T-cell (primary cell): ENCODE results near the gene RGS7BP. TPM values are rescaled to one million over a fixed set of nuclear protein-coding genes. Genes with fewer than 3 reads are reported as not detected.
"Not testable (repeated sequence)": the region's sequence is repeated elsewhere in the genome, so short reads cannot be mapped to it uniquely, and the experiment has no call there.

ENCODE experiments used
- ATAC-seq, 4 experiments: fragments of 200-7000 bp in 3 of 4; fragments of 150-1000 bp in 1 of 4; cut with Tn5 transposase; replicated peaks in 1 of 4; 1 replicate in 3 of 4; 2 replicates in 1 of 4; pipeline ENCODE4 v1.10.0; 2021; ENCODE audit warnings: moderate library complexity in 3 of 4, mild to moderate bottlenecking in 2 of 4, moderate number of reproducible peaks in 1 of 4
- CTCF ChIA-PET, 2 donors: fragments of 300-600 bp; sonication (Branson Sonifier 250); formaldehyde crosslinking; loops; one replicate each; lab custom pipeline; 2022; ENCODE audit warnings: antibody characterized with exemption in 2 of 2; lab: Charles Lee
- POLR2A ChIA-PET, 2 donors: fragments of 300-600 bp; sonication (Branson Sonifier 250); formaldehyde crosslinking; loops; one replicate each; lab custom pipeline; 2022; ENCODE audit warnings: antibody characterized with exemption in 2 of 2; lab: Charles Lee
- DNase-seq, 35 experiments: peaks; one replicate each; pipeline versions ENCODE4 v3.0.0 to v3.0.0-alpha.2; 2013 to 2023
- H3K27ac ChIP-seq: one replicate; pipeline ENCODE4 v1.5.1; 2013; ENCODE audit warnings: low read length
- H3K27me3 ChIP-seq, 2 experiments: replicated peaks in 1 of 2; 1 replicate in 1 of 2; 2 replicates in 1 of 2; pipeline versions ENCODE4 v1.6.1 to v1.7.0; 2013; ENCODE audit warnings: low read length in 1 of 2, mixed read lengths in 1 of 2; ENCODE audit not compliant: control insufficient read depth in 2 of 2, insufficient read depth in 2 of 2; ENCODE audit errors: extremely low read depth in 1 of 2
- H3K36me3 ChIP-seq, 2 donors: 1 replicate in 1 of 2; 2 replicates in 1 of 2; pipeline versions ENCODE4 v1.6.1 to v1.7.0; 2013; ENCODE audit warnings: low read length in 1 of 2; ENCODE audit not compliant: control insufficient read depth in 2 of 2, insufficient read depth in 1 of 2; ENCODE audit errors: extremely low read depth in 1 of 2
- H3K4me1 ChIP-seq, 2 experiments: 1 replicate in 1 of 2; 2 replicates in 1 of 2; pipeline versions ENCODE4 v1.6.1 to v1.7.0; 2013; ENCODE audit warnings: low read length in 2 of 2, mixed read lengths in 1 of 2; ENCODE audit not compliant: insufficient read depth in 2 of 2, control insufficient read depth in 1 of 2; ENCODE audit errors: extremely low read depth in 1 of 2
- H3K4me3 ChIP-seq, 2 donors: 1 replicate in 1 of 2; 2 replicates in 1 of 2; pipeline versions ENCODE4 v1.5.1 to v1.7.0; 2013; ENCODE audit warnings: mild to moderate bottlenecking in 2 of 2, low read length in 1 of 2, moderate library complexity in 1 of 2; ENCODE audit not compliant: control insufficient read depth in 1 of 2; ENCODE audit errors: extremely low read depth in 1 of 2
- H3K9me3 ChIP-seq: 2 replicates; pipeline ENCODE4 v1.7.0; 2013
- H3K27ac Mint-ChIP-seq, 2 donors: one replicate each; pipeline ENCODE4 v1.8.0; 2020 to 2021; ENCODE audit warnings: mild to moderate bottlenecking in 2 of 2, mixed read lengths in 2 of 2
- H3K27me3 Mint-ChIP-seq, 2 donors: one replicate each; pipeline ENCODE4 v1.8.0; 2021 to 2022; ENCODE audit warnings: mixed read lengths in 2 of 2
- H3K36me3 Mint-ChIP-seq: one replicate; pipeline ENCODE4 v1.8.0; 2021; ENCODE audit warnings: mixed read lengths
- H3K4me1 Mint-ChIP-seq, 3 donors: one replicate each; pipeline ENCODE4 v1.8.0; 2020 to 2022; ENCODE audit warnings: mixed read lengths in 3 of 3, mild to moderate bottlenecking in 1 of 3
- H3K4me3 Mint-ChIP-seq, 3 donors: one replicate each; pipeline ENCODE4 v1.8.0; 2020 to 2022; ENCODE audit warnings: mild to moderate bottlenecking in 3 of 3, mixed read lengths in 3 of 3, moderate library complexity in 3 of 3
- H3K9me3 Mint-ChIP-seq, 3 donors: one replicate each; pipeline ENCODE4 v1.8.0; 2020 to 2022; ENCODE audit warnings: mixed read lengths in 3 of 3
- WGBS: methylation state at CpG from one replicate; pipeline ENCODE4 v1.1.5; 2013; ENCODE audit warnings: missing lambda C conversion rate; ENCODE audit not compliant: insufficient coverage; 5-methylcytosine and 5-hydroxymethylcytosine counted together
- total RNA-seq, 35 experiments: library from RNA in 6 of 35; stranded (reverse) in 6 of 35; fragments of 120-200 nt in 1 of 35; gene quantifications; one replicate each; pipeline versions ENCODE4 v1.2.1 to v1.2.4 and lab custom pipeline; 2013 to 2026

Gene RGS7BP
- total RNA-seq, 5 donors from 2014 or later (not counting 1 experiment from before 2014, with no cell fraction given), result not detected

- no peak overlapping the region for H3K4me3 ChIP-seq
- ATAC-seq (no peak), DNase-seq (no peak)
- CTCF ChIA-PET, result no interaction called here
- POLR2A ChIA-PET, result interaction anchor here in 1 of 2 donors (0.7 kb wide), 1 partner anchor 11 kb away, joined by 5 read pairs; no protein-coding TSS in a partner anchor
- Mint-ChIP-seq H3K9me3 (no peaks in the 10 kb centered on the region), H3K4me3 (no peak overlapping the region), H3K27me3 (peaks cover 7% of the 10 kb centered on the region in 2 donors), H3K36me3 (no peaks in the 10 kb centered on the region), H3K27ac (no peak overlapping the region), H3K4me1 (no peaks in the 10 kb centered on the region)
- H3K4me1 ChIP-seq, result no peaks in the 10 kb centered on the region
- no peak overlapping the region for H3K27ac ChIP-seq
- WGBS, result no CpG with 5 or more reads among the region's 3 CpGs
- H3K36me3 ChIP-seq, result no peaks in the 10 kb centered on the region
- H3K27me3 ChIP-seq, result no peaks in the 10 kb centered on the region
- H3K9me3 ChIP-seq, result no peaks in the 10 kb centered on the region
These were observed 24.3 kb downstream of the RGS7BP start for GRCh38 chr5:64530076-64530475.

- no peaks in the 10 kb centered on the region for H3K9me3 ChIP-seq
- POLR2A ChIA-PET, result no interaction called here
- Mint-ChIP-seq H3K27me3 (peaks cover 0 to 2% of the 10 kb centered on the region in 2 donors), H3K4me3 (no peak overlapping the region), H3K4me1 (no peaks in the 10 kb centered on the region), H3K9me3 (no peaks in the 10 kb centered on the region), H3K36me3 (no peaks in the 10 kb centered on the region), H3K27ac (no peak overlapping the region)
- H3K36me3 ChIP-seq, result no peaks in the 10 kb centered on the region
- no peaks in the 10 kb centered on the region for H3K27me3 ChIP-seq
- ATAC-seq (no peak), DNase-seq (no peak)
- H3K4me3 ChIP-seq, result no peak overlapping the region
- no peak overlapping the region for H3K27ac ChIP-seq
- H3K4me1 ChIP-seq, result no peaks in the 10 kb centered on the region
- 20% methylated on average over 1 of the region's 2 CpGs for WGBS
- CTCF ChIA-PET, result no interaction called here
These were observed 26.4 kb downstream of the RGS7BP start for GRCh38 chr5:64532212-64532611.

GRCh38 chr5:64532657-64533056, 26.8 kb downstream of the RGS7BP start:
- ATAC-seq (no peak), DNase-seq (no peak)
- ChIA-PET CTCF (no interaction called here), POLR2A (no interaction called here)
- Mint-ChIP-seq H3K9me3 (no peaks in the 10 kb centered on the region), H3K4me1 (no peaks in the 10 kb centered on the region), H3K27me3 (peaks cover 0 to 2% of the 10 kb centered on the region in 2 donors), H3K36me3 (no peaks in the 10 kb centered on the region), H3K4me3 (no peak overlapping the region), H3K27ac (no peak overlapping the region)
- Histone ChIP-seq H3K27ac (no peak overlapping the region), H3K27me3 (no peaks in the 10 kb centered on the region), H3K4me3 (no peak overlapping the region), H3K9me3 (no peaks in the 10 kb centered on the region), H3K36me3 (no peaks in the 10 kb centered on the region), H3K4me1 (no peaks in the 10 kb centered on the region)
- WGBS, result 50% methylated on average over 1 of the region's 2 CpGs

- H3K9me3 ChIP-seq, result no peaks in the 10 kb centered on the region
- no peak overlapping the region for H3K27ac Mint-ChIP-seq
- no peaks in the 10 kb centered on the region for H3K9me3 Mint-ChIP-seq
- no peaks in the 10 kb centered on the region for H3K36me3 Mint-ChIP-seq
- H3K27me3 Mint-ChIP-seq, result peaks cover 0 to 2% of the 10 kb centered on the region in 2 donors
- CTCF ChIA-PET, result no interaction called here
- 64% methylated on average over 3 of the region's 3 CpGs for WGBS
- H3K27me3 ChIP-seq, result no peaks in the 10 kb centered on the region
- H3K27ac ChIP-seq, result no peak overlapping the region
- no peaks in the 10 kb centered on the region for H3K4me1 ChIP-seq
- H3K4me3 Mint-ChIP-seq, result no peak overlapping the region
- no peaks in the 10 kb centered on the region for H3K4me1 Mint-ChIP-seq
- DNase-seq (no peak), ATAC-seq (no peak)
- POLR2A ChIA-PET, result no interaction called here
- no peaks in the 10 kb centered on the region for H3K36me3 ChIP-seq
- H3K4me3 ChIP-seq, result no peak overlapping the region
These were observed 28.2 kb downstream of the RGS7BP start for GRCh38 chr5:64534033-64534432.

- H3K9me3 ChIP-seq, result no peaks in the 10 kb centered on the region
- no CpG with 5 or more reads among the region's 2 CpGs for WGBS
- H3K36me3 ChIP-seq, result no peaks in the 10 kb centered on the region
- Mint-ChIP-seq H3K36me3 (no peaks in the 10 kb centered on the region), H3K4me3 (no peak overlapping the region), H3K27ac (no peak overlapping the region), H3K27me3 (peaks cover 4 to 16% of the 10 kb centered on the region in 2 donors), H3K4me1 (no peaks in the 10 kb centered on the region), H3K9me3 (peaks cover 10 to 12% (median 11%) of the 10 kb centered on the region in 3 donors)
- POLR2A ChIA-PET, result no interaction called here
- H3K4me1 ChIP-seq, result no peaks in the 10 kb centered on the region
- H3K27ac ChIP-seq, result no peak overlapping the region
- no peak for DNase-seq
- H3K4me3 ChIP-seq, result no peak overlapping the region
- CTCF ChIA-PET, result no interaction called here
- ATAC-seq, result no peak
- no peaks in the 10 kb centered on the region for H3K27me3 ChIP-seq
These were observed 52.1 kb downstream of the RGS7BP start for GRCh38 chr5:64557911-64558310.

- H3K9me3 ChIP-seq, H3K4me3 ChIP-seq, H3K36me3 ChIP-seq, H3K4me3 Mint-ChIP-seq, H3K4me1 Mint-ChIP-seq, CTCF ChIA-PET, H3K27ac ChIP-seq, H3K4me1 ChIP-seq, ATAC-seq, DNase-seq, H3K27ac Mint-ChIP-seq, POLR2A ChIA-PET, H3K27me3 ChIP-seq, H3K36me3 Mint-ChIP-seq: not testable (repeated sequence)
- Mint-ChIP-seq H3K27me3 (peaks cover 4 to 18% of the 10 kb centered on the region in 2 donors), H3K9me3 (peaks cover 10 to 12% (median 11%) of the 10 kb centered on the region in 3 donors)
- WGBS, result 78% methylated on average over 4 of the region's 4 CpGs
These were observed 52.8 kb downstream of the RGS7BP start for GRCh38 chr5:64558641-64559040.
